ENCODE measurements around the gene AK8. TPM values are rescaled to one million over a fixed set of nuclear protein-coding genes. Genes with fewer than 3 reads are reported as not detected.

AK8 gene
- total and polyA plus RNA-seq, 4 donors: 0.07 to 0.26 (median 0.11) TPM

GRCh38 chr9:132732326-132733259, 145.5 kb downstream of the AK8 start:
- Histone ChIP-seq H3K27me3 (ENCODE audit: control insufficient read depth in 4 of 4, insufficient read depth in 4 of 4, low read length in 3 of 4) (peaks cover 0 to 3% (median 1%) of the 10 kb centered on the region in 4 donors), H3K36me3 (ENCODE audit: control insufficient read depth in 4 of 4, insufficient read depth in 3 of 4, low read depth in 1 of 4, low read length in 3 of 4) (no peaks in the 10 kb centered on the region), H3K4me1 (ENCODE audit: control insufficient read depth in 4 of 4, insufficient read depth in 4 of 4, low read length in 3 of 4) (no peaks in the 10 kb centered on the region), H3K27ac (ENCODE audit: low read depth in 1 of 2, low read length in 2 of 2) (no peak overlapping the region), H3K9me3 (ENCODE audit: control insufficient read depth in 4 of 4, low read length in 3 of 4) (no peaks in the 10 kb centered on the region), H3K9ac (ENCODE audit: low read depth in 1 of 2, low read length in 2 of 2) (no peak overlapping the region), H3K4me3 (ENCODE audit: low read depth in 1 of 3, low read length in 3 of 3) (no peak overlapping the region)
- no peak for TF ChIP-seq YY1 (IDR thresholded peaks at IDR 0.05)
- TF ChIP-seq FOXA1 (IDR thresholded peaks at IDR 0.05): no peak
- no peak for TF ChIP-seq ZBTB33 (IDR thresholded peaks at IDR 0.05)
- no peak for TF ChIP-seq GABPA (IDR thresholded peaks at IDR 0.05 in 1 of 2, conservative IDR thresholded peaks at IDR 0.05 in 1 of 2)
- TF ChIP-seq ATF3 (IDR thresholded peaks at IDR 0.05): no peak
- no peak for TF ChIP-seq MAX (IDR thresholded peaks at IDR 0.05)
- no peak for TF ChIP-seq SP1 (IDR thresholded peaks at IDR 0.05)
- TF ChIP-seq NR2F2 (IDR thresholded peaks at IDR 0.05): no peak
- TF ChIP-seq FOXA2 (IDR thresholded peaks at IDR 0.05): no peak
- TF ChIP-seq HNF4A (conservative IDR thresholded peaks at IDR 0.05): no peak
- no peak for TF ChIP-seq RXRA (IDR thresholded peaks at IDR 0.05)
- TF ChIP-seq JUND (IDR thresholded peaks at IDR 0.05): no peak
- no peak for DNase-seq (ENCODE audit: low spot score)
- WGBS: 71% methylated on average over 17 of the region's 17 CpGs

GRCh38 chr9:132731230-132731629, 146.9 kb downstream of the AK8 start:
- Histone ChIP-seq H3K27ac (ENCODE audit: low read depth in 1 of 2, low read length in 2 of 2) (no peak overlapping the region), H3K4me3 (ENCODE audit: low read depth in 1 of 3, low read length in 3 of 3) (no peak overlapping the region), H3K27me3 (ENCODE audit: control insufficient read depth in 4 of 4, insufficient read depth in 4 of 4, low read length in 3 of 4) (peaks cover 0 to 3% (median 1%) of the 10 kb centered on the region in 4 donors), H3K9ac (ENCODE audit: low read depth in 1 of 2, low read length in 2 of 2) (no peak overlapping the region), H3K36me3 (ENCODE audit: control insufficient read depth in 4 of 4, insufficient read depth in 3 of 4, low read depth in 1 of 4, low read length in 3 of 4) (no peaks in the 10 kb centered on the region), H3K4me1 (ENCODE audit: control insufficient read depth in 4 of 4, insufficient read depth in 4 of 4, low read length in 3 of 4) (no peaks in the 10 kb centered on the region), H3K9me3 (ENCODE audit: control insufficient read depth in 4 of 4, low read length in 3 of 4) (no peaks in the 10 kb centered on the region)
- no peak for DNase-seq (ENCODE audit: low spot score)
- TF ChIP-seq REST (IDR thresholded peaks at IDR 0.05) (no peak), HNF4G (IDR thresholded peaks at IDR 0.05) (no peak)
- WGBS: 61% methylated on average over 3 of the region's 3 CpGs
